WI38 (cell line): ENCODE data around the gene RCAN3.

ENCODE experiments used
- H3K4me3 ChIP-seq: 2 replicates; pipeline ENCODE4 v1.5.1; 2011; ENCODE audit warnings: low read depth, mild to moderate bottlenecking, control low read depth, low read length
- CTCF ChIP-seq: IDR thresholded peaks from 2 replicates; pipeline ENCODE4 v1.5.1; 2012; ENCODE audit warnings: low read depth, mild to moderate bottlenecking, control low read depth, low read length

RCAN3 gene

GRCh38 chr1:24463776-24464735 lies 38.6 kb upstream of the RCAN3 start:
- no peak overlapping the region for H3K4me3 ChIP-seq
- no peak for TF ChIP-seq CTCF

- no peak for TF ChIP-seq CTCF
- H3K4me3 ChIP-seq: no peak overlapping the region
Observed at GRCh38 chr1:24465099-24465498, 37.5 kb upstream of the RCAN3 start.

- TF ChIP-seq CTCF: no peak
- no peak overlapping the region for H3K4me3 ChIP-seq
Observed at GRCh38 chr1:24465638-24466037, 37.0 kb upstream of the RCAN3 start.

GRCh38 chr1:24468685-24469316 lies 33.8 kb upstream of the RCAN3 start:
- H3K4me3 ChIP-seq: no peak overlapping the region
- no peak for TF ChIP-seq CTCF

- TF ChIP-seq CTCF: no peak
- no peak overlapping the region for H3K4me3 ChIP-seq
Observed at GRCh38 chr1:24470592-24470991, 32.0 kb upstream of the RCAN3 start.

- TF ChIP-seq CTCF: no peak
- no peak overlapping the region for H3K4me3 ChIP-seq
Observed at GRCh38 chr1:24472527-24473251, 29.9 kb upstream of the RCAN3 start.
